Astrocyte of the cerebellum (primary cell): Measurements from ENCODE around the gene SLC12A5.

Experiments used
- DNase-seq: peaks from one replicate; pipeline ENCODE4 v3.0.0-alpha.2; 2011; ENCODE audit warnings: low read depth
- H3K4me3 ChIP-seq: 2 replicates; pipeline ENCODE4 v1.5.1; 2011; ENCODE audit warnings: mild to moderate bottlenecking, low read depth, low read length, moderate library complexity
- CTCF ChIP-seq: IDR thresholded peaks from 2 replicates; pipeline ENCODE4 v1.5.1; 2012; ENCODE audit warnings: low read length, low read depth, moderate library complexity, mild to moderate bottlenecking; ENCODE audit errors: missing control alignments
- in situ Hi-C: cut with HindIII; loops from 2 replicates; pipeline ENCODE4 v1.10.0; 2017; ENCODE audit warnings: low sequenced_read_pairs

SLC12A5 gene

DNA sequence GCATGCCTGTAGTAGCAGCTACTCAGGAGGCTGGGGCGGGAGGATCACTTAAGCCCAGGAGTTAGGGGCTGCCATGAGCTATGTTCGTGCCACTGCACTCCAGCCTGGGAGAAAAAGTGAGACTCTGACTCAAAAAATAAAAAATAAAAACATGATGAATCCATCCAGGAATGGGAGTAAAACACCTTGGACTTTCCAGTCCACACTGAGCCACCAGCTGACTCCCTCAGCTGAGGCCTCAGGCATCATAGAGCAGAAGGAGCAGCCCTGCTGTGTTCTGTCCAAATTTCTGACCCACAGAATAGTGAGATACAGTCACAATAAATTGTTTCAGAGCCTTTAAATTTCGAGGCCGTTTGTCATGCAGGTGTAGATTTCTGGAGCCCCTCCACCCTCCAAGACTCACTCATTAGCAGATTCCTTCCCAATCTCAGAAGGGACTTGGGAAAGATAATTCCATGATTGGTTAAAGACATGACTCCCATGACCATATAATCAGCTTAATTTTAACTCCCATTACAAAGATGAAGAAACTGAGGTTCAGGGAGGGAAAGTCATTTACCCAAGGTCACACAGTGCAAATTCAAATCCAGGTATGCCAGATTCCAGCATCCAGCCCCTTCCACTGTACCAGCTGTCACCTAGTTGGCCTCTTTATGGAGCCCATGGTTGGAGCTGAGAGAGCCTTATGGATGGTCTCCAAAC, 29.3 kb upstream of the SLC12A5 start:
- in situ Hi-C loops = no loop called here

DNA sequence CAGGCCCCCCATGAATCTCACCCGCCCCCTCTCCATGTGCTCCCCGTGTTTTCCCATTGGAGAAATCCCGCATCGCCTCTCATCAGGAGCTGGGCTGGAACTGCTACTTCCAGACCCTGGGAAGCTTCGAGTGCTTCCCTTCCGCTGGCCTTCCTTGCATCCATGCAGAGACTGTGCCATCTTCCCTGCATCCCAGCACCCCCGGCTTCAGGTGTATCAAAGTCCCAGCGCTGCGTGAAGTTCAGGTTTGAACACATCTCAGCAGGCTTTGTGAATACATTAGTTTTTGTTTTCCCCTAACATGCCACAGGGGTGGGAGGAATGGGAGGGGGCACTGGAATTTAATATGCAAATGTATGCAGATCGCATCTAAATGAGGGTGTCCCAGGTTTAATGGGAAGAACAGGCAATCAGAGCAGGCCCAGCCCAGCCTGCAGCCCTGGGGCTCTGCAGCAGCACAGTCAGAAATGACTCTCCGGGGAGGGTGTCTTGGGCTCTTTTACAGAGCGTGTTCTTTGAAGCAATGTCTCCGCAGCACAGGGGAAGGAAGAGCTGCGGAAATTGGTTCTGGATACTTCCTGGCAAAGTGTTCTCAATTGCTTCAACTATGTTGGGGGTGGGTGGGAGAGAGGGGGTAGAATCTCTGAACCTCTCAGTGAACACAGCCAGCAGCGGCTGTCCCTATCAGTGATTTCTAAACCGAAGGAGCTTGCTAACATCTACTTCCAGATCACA, 28.6 kb upstream of the SLC12A5 start:
- no peak for TF ChIP-seq CTCF
- DNase-seq = no peak
- H3K4me3 ChIP-seq = no peak overlapping the region
- in situ Hi-C loops = no loop called here

More for the DNA sequence above, 29.3 kb upstream of the SLC12A5 start:
- no peak overlapping the region for H3K4me3 ChIP-seq
- DNase-seq = no peak
- TF ChIP-seq CTCF = no peak

DNA sequence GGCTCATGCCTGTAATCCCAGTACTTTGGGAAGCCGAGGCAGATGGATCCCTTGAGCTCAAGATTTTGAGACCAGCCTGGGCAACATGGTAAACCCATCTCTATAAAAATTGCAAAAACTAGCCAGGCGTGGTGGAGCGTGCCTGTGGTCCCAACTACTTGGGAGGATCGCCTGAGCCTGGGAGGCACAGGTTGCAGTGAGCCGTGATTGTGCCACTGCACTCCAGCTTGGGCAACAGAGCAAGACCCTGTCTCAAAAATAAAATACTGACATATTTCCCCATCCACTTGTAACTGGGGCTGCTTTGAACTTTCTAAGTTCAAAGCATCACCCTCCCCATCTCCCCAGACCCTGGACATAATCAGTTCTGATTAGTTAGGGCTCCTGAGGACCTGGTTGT, 27.5 kb upstream of the SLC12A5 start:
- TF ChIP-seq CTCF = no peak
- H3K4me3 ChIP-seq = no peak overlapping the region
- in situ Hi-C loops = no loop called here
- no peak for DNase-seq

- no peak for TF ChIP-seq CTCF
- no peak overlapping the region for H3K4me3 ChIP-seq
- DNase-seq = no peak
- in situ Hi-C loops = no loop called here
Observed at GRCh38 chr20:46002008-46002407, 27.0 kb upstream of the SLC12A5 start.

DNA sequence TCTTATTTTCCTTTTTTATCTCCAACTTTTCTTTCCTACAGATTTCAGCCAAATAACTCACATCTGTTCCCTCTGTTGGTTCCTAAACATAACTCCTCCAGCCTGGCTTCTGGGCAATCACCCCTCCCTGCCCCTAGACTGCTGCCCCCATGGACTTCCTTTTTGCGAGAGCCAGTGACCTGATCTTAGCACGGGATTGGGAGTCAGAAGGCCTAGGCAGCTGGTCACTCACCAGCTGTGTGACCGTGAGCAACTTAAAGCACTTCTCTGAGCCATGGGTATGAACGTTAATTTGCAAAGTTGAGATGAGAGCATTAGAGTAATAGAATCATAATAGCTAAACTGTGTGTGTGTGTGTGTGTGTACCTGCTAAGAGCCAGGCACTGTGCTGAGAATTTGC, 24.8 kb upstream of the SLC12A5 start:
- DNase-seq = no peak
- no peak overlapping the region for H3K4me3 ChIP-seq
- no peak for TF ChIP-seq CTCF
- in situ Hi-C loops = no loop called here

- in situ Hi-C loops = no loop called here
- no peak overlapping the region for H3K4me3 ChIP-seq
- no peak for TF ChIP-seq CTCF
- no peak for DNase-seq
Observed at GRCh38 chr20:46004889-46005473, 24.0 kb upstream of the SLC12A5 start.
